ENCODE results near the gene AFG3L2. TPM values are rescaled to one million over a fixed set of nuclear protein-coding genes. Genes with fewer than 3 reads are reported as not detected.

AFG3L2 gene
- total RNA-seq, 1 experiment from 2014 or later, result 66.7 TPM

DNA sequence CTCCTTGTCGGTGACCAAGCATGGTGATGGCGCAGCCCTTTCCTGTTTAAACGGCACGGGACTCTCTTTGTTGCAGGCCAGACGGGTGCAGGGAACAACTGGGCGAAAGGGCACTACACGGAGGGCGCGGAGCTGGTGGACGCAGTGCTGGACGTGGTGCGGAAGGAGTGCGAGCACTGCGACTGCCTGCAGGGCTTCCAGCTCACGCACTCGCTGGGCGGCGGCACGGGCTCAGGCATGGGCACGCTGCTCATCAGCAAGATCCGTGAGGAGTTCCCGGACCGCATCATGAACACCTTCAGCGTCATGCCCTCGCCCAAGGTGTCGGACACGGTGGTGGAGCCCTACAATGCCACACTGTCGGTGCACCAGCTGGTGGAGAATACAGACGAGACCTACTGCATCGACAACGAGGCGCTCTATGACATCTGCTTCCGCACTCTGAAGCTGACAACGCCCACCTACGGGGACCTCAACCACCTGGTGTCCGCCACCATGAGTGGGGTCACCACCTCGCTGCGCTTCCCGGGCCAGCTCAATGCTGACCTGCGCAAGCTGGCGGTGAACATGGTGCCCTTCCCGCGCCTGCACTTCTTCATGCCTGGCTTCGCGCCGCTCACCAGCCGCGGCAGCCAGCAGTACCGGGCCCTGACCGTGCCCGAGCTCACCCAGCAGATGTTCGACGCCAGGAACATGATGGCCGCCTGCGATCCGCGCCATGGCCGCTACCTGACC, 51.9 kb downstream of the AFG3L2 start:
- ChIA-PET RAD21 (ENCODE audit: low non-redundant PET in 1 of 2, low total read pairs in 2 of 2, uncharacterized antibody in 2 of 2, unreplicated experiment in 2 of 2) (no interaction called here), POLR2A (no interaction called here), CTCF (no interaction called here)
- no peak for ATAC-seq
- Histone ChIP-seq H3K36me3 (ENCODE audit: control insufficient read depth in 1 of 2, insufficient read depth in 2 of 2, low read length in 2 of 2) (peaks cover 16 to 49% of the 10 kb centered on the region in 2 experiments; a peak in 2 of 4 replicates), H3K9me3 (ENCODE audit: control insufficient read depth in 1 of 2, insufficient read depth in 1 of 2, low read depth in 1 of 2, low read length in 2 of 2) (no peaks in the 10 kb centered on the region), H3K79me2 (ENCODE audit: insufficient read depth, low read length) (peaks cover 58% of the 10 kb centered on the region), H3K4me1 (ENCODE audit: control insufficient read depth in 1 of 2, insufficient read depth in 2 of 2, low read length in 2 of 2) (peaks cover 0 to 7% of the 10 kb centered on the region in 2 experiments; a peak in 1 of 4 replicates), H2AFZ (ENCODE audit: low read depth, low read length, poor library complexity, severe bottlenecking) (no peak overlapping the region), H3K9me2 (ENCODE audit: insufficient read depth) (no peaks in the 10 kb centered on the region), H3K4me3 (replicated peaks in 1 of 2; ENCODE audit: low read depth in 1 of 2, low read length in 2 of 2) (no peak overlapping the region), H3K4me2 (ENCODE audit: low read length) (no peak overlapping the region), H3K9ac (ENCODE audit: low read length) (no peak overlapping the region), H3K27ac (ENCODE audit: low read depth, low read length) (no peak overlapping the region), H4K20me1 (ENCODE audit: insufficient read depth) (peaks cover 5% of the 10 kb centered on the region; the same call in 1 of the 2 replicates), H3K27me3 (ENCODE audit: insufficient read depth, low read length) (no peaks in the 10 kb centered on the region)
- intact Hi-C loops (cut with micrococcal nuclease), result loop anchor here (5.0 kb wide), 1 partner anchor 337 kb away; no protein-coding TSS in a partner anchor
- TF ChIP-seq ZNF274 (IDR thresholded peaks at IDR 0.05; ENCODE audit: low read depth, low read length) (no peak), FOSL1 (IDR thresholded peaks at IDR 0.05; ENCODE audit: low read depth) (no peak), EZH2 (IDR thresholded peaks at IDR 0.05) (no peak), JUND (IDR thresholded peaks at IDR 0.05) (no peak), ZFX (IDR thresholded peaks at IDR 0.05) (no peak), EZH2phosphoT487 (IDR thresholded peaks at IDR 0.05; ENCODE audit: borderline replicate concordance) (no peak), SRF (IDR thresholded peaks at IDR 0.05; ENCODE audit: low read depth) (no peak), CEBPB (IDR thresholded peaks at IDR 0.05; ENCODE audit: low read depth) (no peak), SIN3A (IDR thresholded peaks at IDR 0.05; ENCODE audit: low read depth) (no peak), POLR2A (IDR thresholded peaks at IDR 0.05; ENCODE audit: borderline replicate concordance, extremely low read depth, insufficient read depth, insufficient read length) (no peak)
- TF ChIP-seq, protein P1, sequence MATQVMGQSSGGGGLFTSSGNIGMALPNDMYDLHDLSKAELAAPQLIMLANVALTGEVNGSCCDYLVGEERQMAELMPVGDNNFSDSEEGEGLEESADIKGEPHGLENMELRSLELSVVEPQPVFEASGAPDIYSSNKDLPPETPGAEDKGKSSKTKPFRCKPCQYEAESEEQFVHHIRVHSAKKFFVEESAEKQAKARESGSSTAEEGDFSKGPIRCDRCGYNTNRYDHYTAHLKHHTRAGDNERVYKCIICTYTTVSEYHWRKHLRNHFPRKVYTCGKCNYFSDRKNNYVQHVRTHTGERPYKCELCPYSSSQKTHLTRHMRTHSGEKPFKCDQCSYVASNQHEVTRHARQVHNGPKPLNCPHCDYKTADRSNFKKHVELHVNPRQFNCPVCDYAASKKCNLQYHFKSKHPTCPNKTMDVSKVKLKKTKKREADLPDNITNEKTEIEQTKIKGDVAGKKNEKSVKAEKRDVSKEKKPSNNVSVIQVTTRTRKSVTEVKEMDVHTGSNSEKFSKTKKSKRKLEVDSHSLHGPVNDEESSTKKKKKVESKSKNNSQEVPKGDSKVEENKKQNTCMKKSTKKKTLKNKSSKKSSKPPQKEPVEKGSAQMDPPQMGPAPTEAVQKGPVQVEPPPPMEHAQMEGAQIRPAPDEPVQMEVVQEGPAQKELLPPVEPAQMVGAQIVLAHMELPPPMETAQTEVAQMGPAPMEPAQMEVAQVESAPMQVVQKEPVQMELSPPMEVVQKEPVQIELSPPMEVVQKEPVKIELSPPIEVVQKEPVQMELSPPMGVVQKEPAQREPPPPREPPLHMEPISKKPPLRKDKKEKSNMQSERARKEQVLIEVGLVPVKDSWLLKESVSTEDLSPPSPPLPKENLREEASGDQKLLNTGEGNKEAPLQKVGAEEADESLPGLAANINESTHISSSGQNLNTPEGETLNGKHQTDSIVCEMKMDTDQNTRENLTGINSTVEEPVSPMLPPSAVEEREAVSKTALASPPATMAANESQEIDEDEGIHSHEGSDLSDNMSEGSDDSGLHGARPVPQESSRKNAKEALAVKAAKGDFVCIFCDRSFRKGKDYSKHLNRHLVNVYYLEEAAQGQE (IDR thresholded peaks at IDR 0.05; ENCODE audit: low read depth), result no peak
- TF ChIP-seq, protein P2, sequence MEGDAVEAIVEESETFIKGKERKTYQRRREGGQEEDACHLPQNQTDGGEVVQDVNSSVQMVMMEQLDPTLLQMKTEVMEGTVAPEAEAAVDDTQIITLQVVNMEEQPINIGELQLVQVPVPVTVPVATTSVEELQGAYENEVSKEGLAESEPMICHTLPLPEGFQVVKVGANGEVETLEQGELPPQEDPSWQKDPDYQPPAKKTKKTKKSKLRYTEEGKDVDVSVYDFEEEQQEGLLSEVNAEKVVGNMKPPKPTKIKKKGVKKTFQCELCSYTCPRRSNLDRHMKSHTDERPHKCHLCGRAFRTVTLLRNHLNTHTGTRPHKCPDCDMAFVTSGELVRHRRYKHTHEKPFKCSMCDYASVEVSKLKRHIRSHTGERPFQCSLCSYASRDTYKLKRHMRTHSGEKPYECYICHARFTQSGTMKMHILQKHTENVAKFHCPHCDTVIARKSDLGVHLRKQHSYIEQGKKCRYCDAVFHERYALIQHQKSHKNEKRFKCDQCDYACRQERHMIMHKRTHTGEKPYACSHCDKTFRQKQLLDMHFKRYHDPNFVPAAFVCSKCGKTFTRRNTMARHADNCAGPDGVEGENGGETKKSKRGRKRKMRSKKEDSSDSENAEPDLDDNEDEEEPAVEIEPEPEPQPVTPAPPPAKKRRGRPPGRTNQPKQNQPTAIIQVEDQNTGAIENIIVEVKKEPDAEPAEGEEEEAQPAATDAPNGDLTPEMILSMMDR (IDR thresholded peaks at IDR 0.05 in 2 of 3, conservative IDR thresholded peaks at IDR 0.05 in 1 of 3; ENCODE audit: borderline replicate concordance in 1 of 3, insufficient read depth in 1 of 3, low read depth in 2 of 3, low read length in 2 of 3), result no peak
- BruUV-seq (replicated peaks), result no TSS peak
- no peak for DNase-seq (ENCODE audit: low read depth, low spot score)

Data from HCT116 (cell line).